Muscle layer of colon (tissue), 2 donors: ENCODE measurements around the gene MTFR2.

Experiments used
- H3K27ac ChIP-seq: one replicate; pipeline ENCODE4 v1.7.0; 2013; ENCODE audit warnings: low read depth, mild to moderate bottlenecking, low read length, moderate library complexity
- H3K27me3 ChIP-seq, 2 donors: one replicate each; pipeline ENCODE4 v1.7.0; 2013; ENCODE audit warnings: low read length in 2 of 2, mild to moderate bottlenecking in 2 of 2; ENCODE audit not compliant: insufficient read depth in 2 of 2, control insufficient read depth in 1 of 2
- H3K36me3 ChIP-seq: one replicate; pipeline ENCODE4 v1.7.0; 2013; ENCODE audit warnings: mild to moderate bottlenecking, low read length; ENCODE audit not compliant: insufficient read depth
- H3K4me1 ChIP-seq: one replicate; pipeline ENCODE4 v1.7.0; 2013; ENCODE audit warnings: mild to moderate bottlenecking, low read length; ENCODE audit not compliant: insufficient read depth
- H3K4me3 ChIP-seq, 2 donors: one replicate each; pipeline ENCODE4 v1.7.0; 2013; ENCODE audit warnings: low read length in 2 of 2, low read depth in 1 of 2, mild to moderate bottlenecking in 1 of 2, moderate library complexity in 1 of 2
- H3K9ac ChIP-seq: one replicate; pipeline ENCODE4 v1.7.0; 2013; ENCODE audit warnings: low read length
- H3K9me3 ChIP-seq: one replicate; pipeline ENCODE4 v1.7.0; 2013; ENCODE audit warnings: mild to moderate bottlenecking, low read length
- donor health status: abdominal sarcoma.
- donor health status: Adenocarcinoma of cecum.

MTFR2 gene

GRCh38 chr6:136249811-136250685 lies at the start of gene MTFR2:
Gene MTFR2, minus strand, starts transcription at chr6:136250311. Its CDS starts 1,212 bp downstream, at chr6:136249099.
- Histone ChIP-seq H3K4me1 (peaks cover 15% of the 10 kb centered on the region), H3K9ac (peak within 1 kb of the TSS; percentile 31), H3K27ac (no peak within 1 kb of the TSS), H3K36me3 (no peaks in the 10 kb centered on the region), H3K9me3 (no peaks in the 10 kb centered on the region), H3K27me3 (no peaks in the 10 kb centered on the region), H3K4me3 (peak within 1 kb of the TSS; percentile 83 to 91)

GRCh38 chr6:136294621-136295020 lies 44.5 kb upstream of the MTFR2 start:
- Histone ChIP-seq H3K9me3 (no peaks in the 10 kb centered on the region), H3K4me3 (no peak overlapping the region), H3K27me3 (no peaks in the 10 kb centered on the region), H3K4me1 (peaks cover 12% of the 10 kb centered on the region), H3K9ac (no peak overlapping the region), H3K27ac (no peak overlapping the region), H3K36me3 (no peaks in the 10 kb centered on the region)

- peak overlapping the region; percentile 49 to 73 for H3K4me3 ChIP-seq
- peaks cover 38% of the 10 kb centered on the region for H3K4me1 ChIP-seq
- H3K9ac ChIP-seq, result peak overlapping the region; percentile 94
- no peaks in the 10 kb centered on the region for H3K36me3 ChIP-seq
- peak overlapping the region; percentile 100 for H3K27ac ChIP-seq
- H3K9me3 ChIP-seq, result no peaks in the 10 kb centered on the region
- H3K27me3 ChIP-seq, result no peaks in the 10 kb centered on the region
These were observed 40.4 kb upstream of the MTFR2 start for GRCh38 chr6:136290410-136291010.

- Histone ChIP-seq H3K27ac (peak within 1 kb of the TSS; percentile 100), H3K9ac (peak within 1 kb of the TSS; percentile 99), H3K27me3 (no peaks in the 10 kb centered on the region), H3K4me1 (peaks cover 45% of the 10 kb centered on the region), H3K36me3 (no peaks in the 10 kb centered on the region), H3K4me3 (peak within 1 kb of the TSS; percentile 63 to 99), H3K9me3 (no peaks in the 10 kb centered on the region)
These were observed 39.7 kb upstream of the MTFR2 start, which contains the start of gene BCLAF1 for GRCh38 chr6:136289579-136290409. Gene BCLAF1, minus strand, starts transcription at chr6:136289846. Its CDS starts 9,980 bp downstream, at chr6:136279866.

GRCh38 chr6:136289327-136289578 lies 39.1 kb upstream of the MTFR2 start:
- peak overlapping the region; percentile 100 for H3K27ac ChIP-seq
- no peaks in the 10 kb centered on the region for H3K9me3 ChIP-seq
- H3K4me3 ChIP-seq, result peak overlapping the region; percentile 63 to 99
- peak overlapping the region; percentile 99 for H3K9ac ChIP-seq
- H3K4me1 ChIP-seq, result peaks cover 51% of the 10 kb centered on the region
- no peaks in the 10 kb centered on the region for H3K27me3 ChIP-seq
- H3K36me3 ChIP-seq, result no peaks in the 10 kb centered on the region

GRCh38 chr6:136288566-136289326 lies 38.6 kb upstream of the MTFR2 start:
- Histone ChIP-seq H3K4me1 (peaks cover 53% of the 10 kb centered on the region), H3K27ac (peak overlapping the region; percentile 100), H3K9ac (peak overlapping the region; percentile 99), H3K27me3 (no peaks in the 10 kb centered on the region), H3K36me3 (no peaks in the 10 kb centered on the region), H3K9me3 (no peaks in the 10 kb centered on the region), H3K4me3 (peak overlapping the region; percentile 63 to 99)

- Histone ChIP-seq H3K27ac (no peak overlapping the region), H3K4me3 (peak overlapping the region in 1 of 2 donors; percentile 13), H3K36me3 (peaks cover 3% of the 10 kb centered on the region), H3K9me3 (no peaks in the 10 kb centered on the region), H3K4me1 (peaks cover 80% of the 10 kb centered on the region), H3K9ac (no peak overlapping the region), H3K27me3 (no peaks in the 10 kb centered on the region)
These were observed 34.8 kb upstream of the MTFR2 start for GRCh38 chr6:136284909-136285308.

GRCh38 chr6:136282906-136283305 lies 32.8 kb upstream of the MTFR2 start:
- H3K4me3 ChIP-seq, result no peak overlapping the region

GRCh38 chr6:136280032-136280609 lies 30.0 kb upstream of the MTFR2 start:
- Histone ChIP-seq H3K4me3 (no peak overlapping the region), H3K27ac (no peak overlapping the region), H3K27me3 (no peaks in the 10 kb centered on the region), H3K9me3 (no peaks in the 10 kb centered on the region), H3K9ac (no peak overlapping the region), H3K36me3 (peaks cover 20% of the 10 kb centered on the region), H3K4me1 (peaks cover 51% of the 10 kb centered on the region)

More at GRCh38 chr6:136282906-136283305, 32.8 kb upstream of the MTFR2 start:
- no peaks in the 10 kb centered on the region for H3K9me3 ChIP-seq
- peaks cover 9% of the 10 kb centered on the region for H3K36me3 ChIP-seq
- peaks cover 71% of the 10 kb centered on the region for H3K4me1 ChIP-seq
- H3K9ac ChIP-seq, result no peak overlapping the region
- H3K27me3 ChIP-seq, result no peaks in the 10 kb centered on the region
- no peak overlapping the region for H3K27ac ChIP-seq

- Histone ChIP-seq H3K4me3 (no peak overlapping the region), H3K9ac (no peak overlapping the region), H3K27me3 (no peaks in the 10 kb centered on the region), H3K4me1 (no peaks in the 10 kb centered on the region), H3K36me3 (peaks cover 55% of the 10 kb centered on the region), H3K9me3 (no peaks in the 10 kb centered on the region), H3K27ac (no peak overlapping the region)
These were observed 24.0 kb upstream of the MTFR2 start for GRCh38 chr6:136274062-136274461.
